Liver (tissue), 3 donors: ENCODE measurements around the gene ENG.

Experiments
- CTCF ChIP-seq: fragments of 150-350 bp; IDR thresholded peaks from 2 replicates; pipeline ENCODE4 v1.5.1; 2017; ENCODE audit warnings: improper control_type of control experiment, low read depth, low read length; ENCODE audit not compliant: missing input control
- EGR1 ChIP-seq, 2 donors: IDR thresholded peaks; 2 replicates each; pipeline ENCODE4 v1.6.1; 2016 to 2018; ENCODE audit warnings: antibody characterized with exemption in 2 of 2, low read depth in 2 of 2
- GABPA ChIP-seq, 2 donors: IDR thresholded peaks in 1 of 2; conservative IDR thresholded peaks in 1 of 2; 2 replicates each; pipeline ENCODE4 v1.6.1; 2016; ENCODE audit warnings: antibody characterized with exemption in 2 of 2, mild to moderate bottlenecking in 1 of 2, moderate library complexity in 1 of 2
- RAD21 ChIP-seq, 2 donors: IDR thresholded peaks; 2 replicates each; pipeline ENCODE4 v1.6.1; 2016; ENCODE audit warnings: antibody characterized with exemption in 2 of 2, mild to moderate bottlenecking in 2 of 2
- TF ChIP-seq, protein P1 (sequence below): IDR thresholded peaks from 2 replicates; pipeline ENCODE4 v1.6.1; 2016; ENCODE audit warnings: antibody characterized with exemption
- donor health status: healthy.
- donor health status: healthy.

DNA sequence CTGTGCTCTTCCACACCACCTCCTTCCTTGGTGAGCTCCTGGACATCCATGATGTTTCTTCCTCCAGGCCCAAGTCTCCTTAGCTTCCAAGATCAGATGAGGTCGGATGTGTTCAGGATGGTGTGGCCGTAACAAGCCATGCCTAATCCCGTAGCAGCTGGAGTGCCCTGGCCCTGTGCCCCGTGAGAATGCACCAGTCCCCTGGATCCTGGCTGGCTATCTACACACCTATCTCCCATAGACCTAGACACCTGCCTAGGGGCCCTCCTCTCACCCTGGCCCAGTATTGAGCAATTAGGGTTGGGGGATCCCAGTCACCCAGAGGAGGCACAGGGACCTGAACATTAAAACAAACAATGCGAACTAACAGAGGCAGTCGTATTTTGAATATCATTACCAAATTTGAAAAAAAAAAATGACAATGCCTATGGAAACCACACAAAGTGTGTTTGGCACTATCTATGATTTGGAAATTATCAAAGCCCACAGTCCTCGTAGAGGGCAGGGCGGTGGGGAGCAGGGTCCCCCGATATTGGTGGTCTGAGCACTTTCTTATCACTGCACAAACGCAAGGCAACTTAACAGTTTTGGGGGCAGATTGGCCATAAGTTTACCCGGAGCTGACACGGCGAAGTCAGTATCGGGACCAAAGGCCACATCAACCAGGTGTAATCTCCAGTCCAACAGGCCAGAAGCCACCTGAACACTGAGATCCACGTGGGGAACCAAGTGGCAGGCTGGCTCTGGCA, 13.2 kb downstream of the ENG start:
- TF ChIP-seq EGR1 (IDR thresholded peaks at IDR 0.05; ENCODE audit: low read depth in 2 of 2) (no peak), CTCF (no peak), RAD21 (IDR thresholded peaks at IDR 0.05) (no peak), GABPA (IDR thresholded peaks at IDR 0.05 in 1 of 2, conservative IDR thresholded peaks at IDR 0.05 in 1 of 2) (no peak)
- TF ChIP-seq, protein P1, sequence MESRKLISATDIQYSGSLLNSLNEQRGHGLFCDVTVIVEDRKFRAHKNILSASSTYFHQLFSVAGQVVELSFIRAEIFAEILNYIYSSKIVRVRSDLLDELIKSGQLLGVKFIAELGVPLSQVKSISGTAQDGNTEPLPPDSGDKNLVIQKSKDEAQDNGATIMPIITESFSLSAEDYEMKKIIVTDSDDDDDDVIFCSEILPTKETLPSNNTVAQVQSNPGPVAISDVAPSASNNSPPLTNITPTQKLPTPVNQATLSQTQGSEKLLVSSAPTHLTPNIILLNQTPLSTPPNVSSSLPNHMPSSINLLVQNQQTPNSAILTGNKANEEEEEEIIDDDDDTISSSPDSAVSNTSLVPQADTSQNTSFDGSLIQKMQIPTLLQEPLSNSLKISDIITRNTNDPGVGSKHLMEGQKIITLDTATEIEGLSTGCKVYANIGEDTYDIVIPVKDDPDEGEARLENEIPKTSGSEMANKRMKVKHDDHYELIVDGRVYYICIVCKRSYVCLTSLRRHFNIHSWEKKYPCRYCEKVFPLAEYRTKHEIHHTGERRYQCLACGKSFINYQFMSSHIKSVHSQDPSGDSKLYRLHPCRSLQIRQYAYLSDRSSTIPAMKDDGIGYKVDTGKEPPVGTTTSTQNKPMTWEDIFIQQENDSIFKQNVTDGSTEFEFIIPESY: no peak
